HG02571 (cell line): ENCODE data around the gene RCCD1.

Source experiments
- ATAC-seq: cut with Tn5 transposase; IDR thresholded peaks from one replicate; pipeline ENCODE4 v1.9.1; 2021; ENCODE audit warnings: mild to moderate bottlenecking, moderate library complexity; ENCODE audit not compliant: unreplicated experiment

Gene RCCD1

DNA sequence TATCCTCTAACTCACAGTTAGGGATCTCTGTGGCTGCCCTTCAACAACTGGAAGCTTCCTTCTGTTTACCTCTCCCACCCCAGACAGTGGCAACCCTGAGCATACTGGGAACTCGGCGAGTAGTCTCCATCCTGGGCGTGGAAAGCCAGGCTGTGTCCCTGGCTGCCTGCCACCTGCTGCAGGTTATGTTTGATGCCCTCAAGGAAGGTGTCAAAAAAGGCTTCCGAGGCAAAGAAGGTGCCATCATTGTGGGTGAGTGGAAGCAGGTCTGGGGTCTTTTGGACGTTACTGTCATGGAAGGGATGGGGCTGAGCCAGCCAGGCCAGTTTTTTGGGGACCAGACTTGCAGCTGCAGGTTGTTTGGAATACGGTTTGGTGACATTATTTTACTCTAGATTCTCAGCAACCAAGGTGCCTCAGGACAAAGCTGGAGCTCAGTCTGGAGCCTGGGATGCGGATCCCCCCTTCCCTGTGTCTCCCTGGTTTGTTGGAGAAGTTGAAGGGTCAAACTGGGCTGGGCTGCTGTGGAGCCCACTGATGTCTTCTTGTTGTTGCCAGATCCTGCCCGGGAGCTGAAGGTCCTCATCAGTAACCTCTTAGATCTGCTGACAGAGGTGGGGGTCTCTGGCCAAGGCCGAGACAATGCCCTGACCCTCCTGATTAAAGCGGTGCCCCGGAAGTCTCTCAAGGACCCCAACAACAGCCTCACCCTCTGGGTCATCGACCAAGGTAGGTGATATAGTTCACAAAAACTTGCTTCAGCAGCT is 12.1 kb upstream of the RCCD1 start:
- no peak for ATAC-seq

DNA sequence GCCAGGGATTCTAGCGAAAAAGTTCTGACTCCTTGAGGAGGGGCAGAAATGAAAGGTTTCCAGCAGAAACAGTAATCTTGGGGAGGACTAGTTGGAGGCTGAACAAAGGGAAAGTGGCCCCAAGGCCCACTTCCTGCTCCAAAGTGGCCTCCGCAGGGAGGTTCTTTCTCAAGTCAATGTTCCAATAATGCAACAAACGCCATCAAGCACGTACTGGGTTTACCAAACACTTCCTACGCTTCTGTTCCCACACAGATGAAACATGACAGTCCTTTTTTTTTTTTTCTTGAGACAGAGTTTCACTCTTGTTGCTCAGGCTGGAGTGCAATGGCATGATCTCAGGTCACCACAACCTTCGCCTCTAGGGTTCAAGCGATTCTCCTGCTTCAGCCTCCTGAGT is 9.6 kb upstream of the RCCD1 start:
- ATAC-seq: no peak

DNA sequence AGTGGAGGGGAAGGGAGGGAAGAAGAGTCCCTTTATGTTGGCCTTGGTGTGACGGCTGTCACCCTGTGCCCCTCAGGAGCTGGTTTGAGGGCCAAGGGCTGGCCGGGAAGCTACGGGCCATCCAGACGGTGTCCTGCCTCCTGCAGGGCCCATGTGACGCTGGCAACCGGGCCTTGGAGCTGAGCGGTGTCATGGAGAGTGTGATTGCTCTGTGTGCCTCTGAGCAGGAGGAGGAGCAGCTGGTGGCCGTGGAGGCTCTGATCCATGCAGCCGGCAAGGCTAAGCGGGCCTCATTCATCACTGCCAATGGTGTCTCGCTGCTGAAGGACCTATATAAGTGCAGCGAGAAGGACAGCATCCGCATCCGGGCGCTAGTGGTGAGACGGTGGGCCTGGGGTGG is 8.1 kb upstream of the RCCD1 start:
- no peak for ATAC-seq

DNA sequence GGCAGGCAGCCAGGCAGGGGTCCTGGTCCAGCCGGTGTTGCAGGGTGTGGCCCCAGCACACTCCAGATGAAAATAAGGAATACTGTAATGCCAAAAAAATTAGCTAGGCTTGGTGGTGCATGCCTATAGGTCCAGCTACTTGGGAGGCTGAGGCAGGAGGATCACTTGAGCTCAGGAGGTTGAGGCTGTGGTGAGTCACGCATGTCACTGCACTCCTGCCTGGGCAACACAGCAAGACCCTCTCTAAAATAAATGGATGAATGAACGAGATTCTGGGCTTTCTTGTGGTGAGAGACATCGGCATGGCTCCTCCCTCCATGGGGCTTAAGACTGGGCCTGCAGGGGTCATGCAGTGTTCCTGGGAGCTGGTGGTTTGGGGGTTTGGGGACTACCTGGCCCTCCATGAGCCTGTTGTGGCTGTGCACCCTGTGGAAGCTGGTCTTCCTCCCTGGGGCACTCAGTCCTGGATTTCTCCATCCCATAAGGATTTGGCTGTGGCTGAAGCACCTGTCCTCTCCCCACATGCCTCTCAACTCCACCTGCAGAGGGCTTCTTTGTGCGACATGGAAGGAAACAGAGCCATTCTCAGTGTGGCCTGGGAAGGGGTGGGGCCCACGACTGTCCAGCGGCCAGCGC is 7.6 kb upstream of the RCCD1 start:
- no peak for ATAC-seq

GRCh38 chr15:90947577-90948357 is 6.9 kb upstream of the RCCD1 start:
- no peak for ATAC-seq

DNA sequence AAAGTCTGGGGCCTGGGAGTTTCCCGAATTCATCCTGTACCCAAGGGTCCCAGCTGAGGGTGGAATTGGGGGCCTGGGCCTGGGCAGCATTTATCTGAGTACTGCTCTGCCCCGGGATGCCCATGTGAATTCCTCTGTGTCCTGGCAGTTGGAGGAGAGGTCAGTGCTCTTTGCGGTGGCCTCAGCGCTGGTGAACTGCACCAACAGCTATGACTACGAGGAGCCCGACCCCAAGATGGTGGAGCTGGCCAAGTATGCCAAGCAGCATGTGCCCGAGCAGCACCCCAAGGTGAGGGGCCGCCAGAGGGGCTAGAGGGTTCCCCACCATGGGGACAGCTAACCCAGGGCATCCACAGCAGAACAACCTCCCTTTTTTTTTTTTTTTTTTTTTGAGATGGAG is 6.2 kb upstream of the RCCD1 start:
- no peak for ATAC-seq

- ATAC-seq: no peak
Measured at GRCh38 chr15:90949979-90950675, 4.6 kb upstream of the RCCD1 start.

- no peak for ATAC-seq
Measured at GRCh38 chr15:90950676-90951075, 4.0 kb upstream of the RCCD1 start.

DNA sequence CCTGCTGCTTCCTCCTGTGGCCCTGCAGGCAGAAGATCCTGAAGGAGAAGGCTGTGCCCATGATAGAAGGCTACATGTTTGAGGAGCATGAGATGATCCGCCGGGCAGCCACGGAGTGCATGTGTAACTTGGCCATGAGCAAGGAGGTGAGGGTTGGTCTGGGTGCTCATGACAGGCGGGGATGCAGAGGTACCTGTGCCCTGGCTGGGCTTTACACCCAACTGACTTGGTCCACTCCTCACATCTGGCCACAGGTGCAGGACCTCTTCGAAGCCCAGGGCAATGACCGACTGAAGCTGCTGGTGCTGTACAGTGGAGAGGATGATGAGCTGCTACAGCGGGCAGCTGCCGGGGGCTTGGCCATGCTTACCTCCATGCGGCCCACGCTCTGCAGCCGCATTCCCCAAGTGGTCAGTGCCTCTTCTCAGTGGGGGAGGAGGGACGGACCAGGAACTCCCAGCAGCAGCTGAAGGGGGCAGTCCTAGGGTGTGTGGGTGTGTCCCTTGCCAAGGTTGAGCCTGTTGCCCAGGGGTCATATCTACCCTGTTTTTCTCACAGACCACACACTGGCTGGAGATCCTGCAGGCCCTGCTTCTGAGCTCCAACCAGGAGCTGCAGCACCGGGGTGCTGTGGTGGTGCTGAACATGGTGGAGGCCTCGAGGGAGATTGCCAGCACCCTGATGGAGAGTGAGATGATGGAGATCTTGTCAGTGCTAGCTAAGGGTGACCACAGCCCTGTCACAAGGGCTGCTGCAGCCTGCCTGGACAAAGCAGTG is 1.6 kb upstream of the RCCD1 start:
- ATAC-seq: no peak

DNA sequence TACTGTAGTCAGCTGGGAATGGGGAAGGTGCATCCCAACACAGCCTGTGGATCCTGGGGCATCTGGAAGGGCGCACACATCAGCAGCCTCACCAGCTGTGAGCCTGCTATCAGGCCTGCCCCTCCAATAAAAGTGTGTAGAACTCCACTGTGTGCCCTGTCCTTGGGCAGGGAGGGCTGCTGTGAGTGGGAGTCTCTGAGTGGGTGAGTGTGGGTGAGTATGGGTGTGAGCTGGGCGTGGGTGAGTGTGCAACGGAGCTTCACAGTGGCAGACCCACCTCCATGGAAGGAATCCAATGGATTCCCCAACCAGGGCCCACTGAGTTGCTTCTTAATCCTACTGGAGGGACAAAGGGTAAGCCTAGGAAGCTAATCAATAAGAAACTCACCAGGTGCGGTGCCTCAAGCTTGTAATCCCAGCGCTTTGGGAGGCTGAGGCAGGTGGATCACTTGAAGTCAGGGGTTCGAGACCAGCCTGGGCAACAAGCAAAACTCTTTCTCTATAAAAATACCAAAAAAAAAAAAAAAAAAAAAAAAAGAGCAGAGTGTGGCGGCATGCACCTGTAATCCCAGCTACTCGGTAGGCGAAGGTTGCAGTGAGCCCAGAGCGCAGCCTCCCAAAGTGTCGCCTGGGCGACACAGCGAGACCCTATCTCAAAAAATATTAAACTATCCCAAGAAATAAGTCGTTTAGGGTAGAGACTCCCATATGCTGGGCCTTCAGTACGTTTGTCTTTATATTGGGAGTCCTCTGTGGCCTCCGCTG is 555 bp upstream of the RCCD1 start:
- no peak for ATAC-seq

DNA sequence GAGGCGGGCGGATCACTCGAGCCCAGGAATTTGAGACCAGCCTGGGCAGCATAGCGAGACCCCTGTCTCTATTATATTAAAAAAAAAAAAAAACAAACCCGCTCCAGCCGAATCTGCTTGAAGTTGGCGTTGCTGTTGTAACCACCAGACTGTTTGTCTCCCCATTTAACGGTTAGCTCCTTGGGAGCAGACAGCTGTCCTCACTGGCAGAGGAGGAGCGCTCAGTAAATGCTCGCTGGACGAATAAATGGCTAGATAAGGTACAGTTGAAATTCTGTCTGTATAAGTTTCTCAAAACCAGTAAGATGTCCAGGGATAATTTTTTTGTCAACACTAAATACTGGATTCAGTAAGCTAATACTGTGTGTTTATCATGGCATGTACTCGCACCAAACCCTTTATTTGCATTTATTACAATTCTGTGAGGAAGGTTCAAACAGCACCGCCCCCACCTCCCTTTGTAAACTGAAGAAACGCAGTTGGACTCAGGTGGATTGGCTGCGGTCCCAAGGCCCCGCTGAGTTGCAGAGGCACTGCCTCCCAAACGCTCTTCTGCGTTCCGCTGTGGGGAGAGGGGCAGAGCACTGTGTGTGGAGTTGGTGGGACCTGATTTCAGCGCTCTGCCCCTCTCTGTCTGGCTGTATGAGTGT is 1.1 kb downstream of the RCCD1 start:
- no peak for ATAC-seq

DNA sequence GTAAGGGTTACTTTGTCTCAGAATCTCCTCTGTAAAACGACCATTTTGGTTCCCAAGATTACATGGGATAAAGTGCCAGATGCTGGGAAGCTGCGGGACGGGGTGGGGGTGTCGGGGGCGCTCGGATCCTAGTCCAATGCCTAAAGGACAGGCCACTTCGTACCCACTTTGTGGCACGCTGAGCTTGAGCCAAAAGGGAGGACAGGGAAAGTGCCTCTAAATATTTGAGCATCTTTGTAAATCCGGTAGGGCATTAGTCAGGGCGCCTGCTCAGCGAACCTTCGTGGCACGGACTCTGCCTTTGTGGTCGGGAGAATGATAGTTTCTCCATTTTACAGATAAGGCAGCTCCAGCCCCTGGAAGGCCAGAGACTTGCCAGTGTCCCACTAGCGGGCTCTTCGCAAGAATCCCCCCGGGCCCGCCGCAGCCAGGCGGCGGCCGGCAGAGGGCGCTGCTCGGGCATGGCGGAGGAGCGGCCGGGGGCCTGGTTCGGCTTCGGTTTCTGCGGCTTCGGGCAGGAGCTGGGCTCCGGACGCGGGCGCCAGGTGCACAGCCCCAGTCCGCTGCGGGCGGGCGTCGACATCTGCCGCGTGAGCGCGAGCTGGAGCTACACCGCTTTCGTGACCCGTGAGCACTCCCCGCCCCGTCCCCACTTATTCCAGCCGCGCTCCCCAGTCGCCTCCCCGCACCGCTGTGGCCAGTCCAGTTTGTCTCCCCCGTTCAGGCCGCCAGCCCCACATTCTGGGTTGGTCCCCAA is 1.8 kb downstream of the RCCD1 start:
- no peak for ATAC-seq

DNA sequence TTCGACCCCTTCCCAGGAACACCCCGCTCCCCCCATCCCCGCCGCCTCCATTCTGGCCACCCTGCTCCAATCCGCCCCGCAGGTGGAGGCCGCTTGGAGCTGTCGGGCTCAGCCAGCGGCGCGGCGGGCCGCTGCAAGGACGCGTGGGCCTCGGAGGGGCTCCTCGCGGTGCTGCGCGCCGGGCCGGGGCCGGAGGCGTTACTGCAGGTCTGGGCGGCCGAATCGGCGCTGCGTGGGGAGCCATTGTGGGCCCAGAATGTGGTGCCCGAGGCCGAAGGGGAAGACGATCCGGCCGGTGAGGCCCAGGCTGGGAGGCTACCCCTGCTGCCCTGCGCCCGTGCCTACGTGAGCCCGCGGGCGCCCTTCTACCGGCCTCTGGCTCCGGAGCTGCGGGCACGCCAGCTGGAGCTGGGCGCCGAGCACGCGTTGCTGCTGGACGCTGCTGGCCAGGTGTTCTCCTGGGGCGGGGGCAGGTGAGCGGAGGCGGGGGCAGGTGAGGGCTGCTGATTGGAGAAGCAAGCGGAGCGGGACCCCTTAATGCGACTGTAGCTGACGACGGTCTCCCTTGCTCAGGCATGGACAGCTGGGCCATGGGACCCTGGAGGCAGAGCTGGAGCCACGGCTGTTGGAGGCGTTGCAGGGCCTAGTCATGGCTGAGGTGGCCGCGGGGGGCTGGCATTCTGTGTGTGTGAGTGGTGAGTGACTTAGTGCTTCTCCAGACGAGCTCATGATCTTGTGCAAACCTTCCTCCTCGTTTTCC is 2.5 kb downstream of the RCCD1 start:
- ATAC-seq: no peak

- ATAC-seq: no peak
Measured at GRCh38 chr15:90957791-90958190, 3.1 kb downstream of the RCCD1 start.

- no peak for ATAC-seq
Measured at GRCh38 chr15:90959028-90959595, 4.4 kb downstream of the RCCD1 start.

DNA sequence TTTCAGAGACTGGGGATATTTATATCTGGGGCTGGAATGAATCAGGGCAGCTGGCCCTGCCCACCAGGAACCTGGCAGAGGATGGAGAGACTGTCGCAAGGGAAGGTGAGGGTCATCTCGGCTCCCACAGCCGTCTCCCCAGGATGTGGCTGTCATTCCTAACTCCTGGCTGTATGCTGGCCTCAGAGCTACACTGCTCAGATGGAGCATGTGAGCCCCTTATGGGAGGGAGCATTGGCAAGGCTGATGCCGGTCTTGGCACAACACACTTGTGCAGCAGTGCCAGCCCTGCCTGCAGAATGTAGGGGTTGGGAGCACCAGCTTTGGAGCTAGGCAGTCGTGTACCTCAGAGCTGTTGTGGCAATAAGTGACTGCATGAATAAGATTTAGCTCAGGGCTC is 5.2 kb downstream of the RCCD1 start:
- ATAC-seq: no peak

DNA sequence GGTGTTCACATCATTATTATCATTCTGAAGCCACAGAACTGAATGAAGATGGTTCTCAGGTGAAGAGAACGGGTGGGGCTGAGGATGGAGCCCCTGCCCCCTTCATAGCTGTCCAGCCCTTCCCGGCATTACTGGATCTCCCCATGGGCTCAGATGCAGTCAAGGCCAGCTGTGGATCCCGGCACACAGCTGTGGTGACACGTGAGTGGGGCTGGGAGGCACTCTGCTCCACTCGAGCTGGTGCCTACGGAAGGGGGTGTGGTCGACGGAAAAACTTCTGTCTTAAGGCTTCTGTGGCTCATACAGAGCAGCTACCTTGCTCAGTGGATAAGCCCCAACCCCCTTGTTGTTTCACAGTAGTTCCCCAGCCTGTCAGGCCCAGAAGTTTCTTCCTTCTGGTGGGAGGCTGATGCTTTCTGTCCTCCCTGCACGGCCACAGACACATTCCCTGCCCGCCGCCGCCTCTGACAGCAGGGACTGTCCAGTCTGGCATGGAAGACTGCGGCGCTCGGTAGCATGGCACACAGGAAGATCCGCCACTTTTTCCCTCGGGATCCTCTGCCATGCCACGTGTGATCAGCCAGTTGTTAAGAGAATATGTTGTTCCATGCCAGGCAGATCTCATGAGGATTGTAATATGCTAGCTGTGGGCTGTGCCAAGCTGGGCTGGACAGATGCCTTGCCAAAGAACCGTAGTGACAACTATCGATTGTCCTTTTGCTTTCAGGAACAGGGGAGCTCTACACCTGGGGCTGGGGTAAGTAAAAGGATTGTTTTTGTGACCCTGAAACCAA is 5.8 kb downstream of the RCCD1 start:
- no peak for ATAC-seq
